B cell (primary cell): ENCODE measurements around the gene KCNK1. TPM values are rescaled to one million over a fixed set of nuclear protein-coding genes. Genes with fewer than 3 reads are reported as not detected.

Experiments
- ATAC-seq: fragments of 200-7000 bp; cut with Tn5 transposase; one replicate; pipeline ENCODE4 v1.10.0; 2021; ENCODE audit warnings: low read depth, mild to moderate bottlenecking, moderate number of reproducible peaks, moderate library complexity
- CTCF ChIA-PET: fragments of 350-600 bp; sonication (Branson Sonifier 250); formaldehyde crosslinking; loops from one replicate; lab custom pipeline; 2021; ENCODE audit warnings: antibody characterized with exemption, inconsistent platforms; lab: Charles Lee
- POLR2A ChIA-PET: fragments of 350-600 bp; sonication (Branson Sonifier 250); formaldehyde crosslinking; loops from one replicate; lab custom pipeline; 2021; ENCODE audit warnings: antibody characterized with exemption; lab: Charles Lee
- DNase-seq: peaks from one replicate; pipeline ENCODE4 v3.0.0; 2013
- H2AFZ ChIP-seq: 2 replicates; pipeline ENCODE4 v1.6.1; 2012; ENCODE audit warnings: mild to moderate bottlenecking, low read depth, low read length; ENCODE audit not compliant: insufficient read depth, poor library complexity, severe bottlenecking
- H3K27ac ChIP-seq, 2 donors: 1 replicate in 1 of 2; 2 replicates in 1 of 2; pipeline ENCODE4 v1.5.1; 2012 to 2013; ENCODE audit warnings: low read length in 2 of 2, mild to moderate bottlenecking in 2 of 2, moderate library complexity in 1 of 2
- H3K27me3 ChIP-seq, 4 experiments: fragments of 200-600 bp in 1 of 4; sonication (generic) in 1 of 4; replicated peaks in 1 of 4; 1 replicate in 2 of 4; 2 replicates in 2 of 4; pipeline versions ENCODE4 v1.6.1 to v1.7.0; 2013 to 2016; ENCODE audit warnings: low read length in 3 of 4, mild to moderate bottlenecking in 2 of 4, mixed read lengths in 1 of 4, moderate library complexity in 1 of 4; ENCODE audit not compliant: insufficient read depth in 4 of 4, control insufficient read depth in 3 of 4; ENCODE audit errors: control extremely low read depth in 1 of 4
- H3K36me3 ChIP-seq, 2 experiments: replicated peaks in 1 of 2; 1 replicate in 1 of 2; 2 replicates in 1 of 2; pipeline versions ENCODE4 v1.6.1 to v1.7.1; 2013; ENCODE audit warnings: low read length in 1 of 2; ENCODE audit not compliant: insufficient read depth in 2 of 2, control insufficient read depth in 1 of 2; ENCODE audit errors: control extremely low read depth in 1 of 2, extremely low read depth in 1 of 2
- H3K4me1 ChIP-seq, 2 donors: fragments of 200-600 bp in 1 of 2; sonication (generic) in 1 of 2; 1 replicate in 1 of 2; 2 replicates in 1 of 2; pipeline versions ENCODE4 v1.5.1 to v1.6.1; 2013 to 2017; ENCODE audit warnings: low read length in 2 of 2; ENCODE audit not compliant: control insufficient read depth in 2 of 2, insufficient read depth in 2 of 2
- H3K4me2 ChIP-seq: replicated peaks from 2 replicates; pipeline ENCODE3; 2012; ENCODE audit warnings: mild to moderate bottlenecking, low read depth, low read length; ENCODE audit not compliant: poor library complexity, severe bottlenecking
- H3K4me3 ChIP-seq, 5 experiments: fragments of 200-600 bp in 1 of 5; sonication (generic) in 1 of 5; 1 replicate in 3 of 5; 2 replicates in 2 of 5; pipeline versions ENCODE4 v1.5.1 to v1.7.0; 2011 to 2016; ENCODE audit warnings: low read length in 4 of 5, mild to moderate bottlenecking in 4 of 5, low read depth in 2 of 5, control low read depth in 1 of 5, moderate library complexity in 1 of 5; ENCODE audit not compliant: insufficient read depth in 1 of 5; ENCODE audit errors: control extremely low read depth in 1 of 5, extremely low read depth in 1 of 5
- H3K79me2 ChIP-seq: fragments of 200-600 bp; sonication (generic); one replicate; pipeline ENCODE4 v1.6.0; 2016; ENCODE audit warnings: low read length; ENCODE audit not compliant: control insufficient read depth, insufficient read depth
- H3K9ac ChIP-seq: fragments of 200-600 bp; sonication (generic); 2 replicates; pipeline ENCODE4 v1.6.1; 2017; ENCODE audit warnings: mild to moderate bottlenecking, low read length, moderate library complexity
- H3K9me3 ChIP-seq, 3 donors: one replicate each; pipeline versions ENCODE4 v1.6.1 to v1.7.1; 2013; ENCODE audit warnings: low read length in 2 of 3; ENCODE audit not compliant: control insufficient read depth in 2 of 3, insufficient read depth in 1 of 3; ENCODE audit errors: control extremely low read depth in 1 of 3
- H4K20me1 ChIP-seq: 2 replicates; pipeline ENCODE4 v1.6.0; 2012; ENCODE audit warnings: mild to moderate bottlenecking, low read length; ENCODE audit not compliant: insufficient read depth, control insufficient read depth, poor library complexity, severe bottlenecking
- H3K27ac Mint-ChIP-seq: one replicate; pipeline ENCODE4 v1.8.0; 2021; ENCODE audit warnings: mixed read lengths
- H3K27me3 Mint-ChIP-seq: one replicate; pipeline ENCODE4 v1.8.0; 2021; ENCODE audit warnings: mixed read lengths
- H3K4me1 Mint-ChIP-seq: one replicate; pipeline ENCODE4 v1.8.0; 2021; ENCODE audit warnings: mixed read lengths
- H3K4me3 Mint-ChIP-seq: one replicate; pipeline ENCODE4 v1.8.0; 2021; ENCODE audit warnings: mixed read lengths
- H3K9me3 Mint-ChIP-seq: one replicate; pipeline ENCODE4 v1.8.0; 2022; ENCODE audit warnings: mixed read lengths; ENCODE audit not compliant: insufficient read depth
- EZH2 ChIP-seq: IDR thresholded peaks from 2 replicates; pipeline ENCODE4 v1.6.1; 2012; ENCODE audit warnings: borderline replicate concordance, low read depth, mild to moderate bottlenecking, moderate library complexity, low read length; ENCODE audit not compliant: insufficient read depth, poor library complexity, severe bottlenecking
- WGBS: methylation state at CpG from one replicate; pipeline ENCODE4 v1.1.5; 2013; ENCODE audit warnings: missing lambda C conversion rate; ENCODE audit not compliant: insufficient coverage; 5-methylcytosine and 5-hydroxymethylcytosine counted together
- intact Hi-C: fragments of 100-400 bp; cut with micrococcal nuclease; formaldehyde crosslinking; loops from one replicate; pipeline ENCODE4 v1.10.0; 2022
- polyA plus RNA-seq: library from polyadenylated mRNA; depleted of rRNA; stranded (reverse); fragments of >200 nt; gene quantifications from 2 replicates; pipeline ENCODE4 v1.2.3, GENCODE V29; 2012
- total RNA-seq, 2 donors: library from RNA; stranded (reverse); fragments of 120-200 nt in 1 of 2; gene quantifications; 1 replicate in 1 of 2; 2 replicates in 1 of 2; pipeline versions ENCODE4 v1.2.3 to v1.2.4, GENCODE V29; 2013 to 2022
- TF ChIP-seq, protein P1 (sequence below): fragments of 200-600 bp; IDR thresholded peaks from one replicate; pipeline ENCODE4 v1.8.0; 2022; ENCODE audit warnings: antibody characterized with exemption, mild to moderate bottlenecking

KCNK1 gene
- total and polyA plus RNA-seq, 2 donors (not counting 1 experiment from before 2014, with no cell fraction given), result not detected

GRCh38 chr1:233606813-233607212 lies 7.1 kb upstream of the KCNK1 start:
- H3K4me1 Mint-ChIP-seq, result no peaks in the 10 kb centered on the region
- CTCF ChIA-PET, result no interaction called here
- H3K9me3 Mint-ChIP-seq, result no peaks in the 10 kb centered on the region
- Histone ChIP-seq H3K9ac (no peak overlapping the region), H4K20me1 (no peaks in the 10 kb centered on the region), H3K4me1 (no peaks in the 10 kb centered on the region), H3K36me3 (no peaks in the 10 kb centered on the region), H3K27me3 (peaks cover 0 to 7% (median 1%) of the 10 kb centered on the region in 4 experiments), H3K27ac (no peak overlapping the region), H3K4me2 (no peak overlapping the region), H3K9me3 (no peaks in the 10 kb centered on the region), H3K79me2 (no peaks in the 10 kb centered on the region), H2AFZ (no peak overlapping the region), H3K4me3 (no peak overlapping the region)
- POLR2A ChIA-PET, result no interaction called here
- H3K27ac Mint-ChIP-seq, result no peak overlapping the region
- TF ChIP-seq, protein P1, sequence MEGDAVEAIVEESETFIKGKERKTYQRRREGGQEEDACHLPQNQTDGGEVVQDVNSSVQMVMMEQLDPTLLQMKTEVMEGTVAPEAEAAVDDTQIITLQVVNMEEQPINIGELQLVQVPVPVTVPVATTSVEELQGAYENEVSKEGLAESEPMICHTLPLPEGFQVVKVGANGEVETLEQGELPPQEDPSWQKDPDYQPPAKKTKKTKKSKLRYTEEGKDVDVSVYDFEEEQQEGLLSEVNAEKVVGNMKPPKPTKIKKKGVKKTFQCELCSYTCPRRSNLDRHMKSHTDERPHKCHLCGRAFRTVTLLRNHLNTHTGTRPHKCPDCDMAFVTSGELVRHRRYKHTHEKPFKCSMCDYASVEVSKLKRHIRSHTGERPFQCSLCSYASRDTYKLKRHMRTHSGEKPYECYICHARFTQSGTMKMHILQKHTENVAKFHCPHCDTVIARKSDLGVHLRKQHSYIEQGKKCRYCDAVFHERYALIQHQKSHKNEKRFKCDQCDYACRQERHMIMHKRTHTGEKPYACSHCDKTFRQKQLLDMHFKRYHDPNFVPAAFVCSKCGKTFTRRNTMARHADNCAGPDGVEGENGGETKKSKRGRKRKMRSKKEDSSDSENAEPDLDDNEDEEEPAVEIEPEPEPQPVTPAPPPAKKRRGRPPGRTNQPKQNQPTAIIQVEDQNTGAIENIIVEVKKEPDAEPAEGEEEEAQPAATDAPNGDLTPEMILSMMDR, result no peak
- TF ChIP-seq EZH2, result no peak
- H3K4me3 Mint-ChIP-seq, result no peak overlapping the region
- WGBS, result 90% methylated on average over 3 of the region's 5 CpGs
- peaks cover 12% of the 10 kb centered on the region for H3K27me3 Mint-ChIP-seq
- DNase-seq, result no peak
- intact Hi-C loops, result no loop called here
- ATAC-seq, result no peak

GRCh38 chr1:233607252-233608119 lies 6.4 kb upstream of the KCNK1 start:
- ATAC-seq, result no peak
- no peaks in the 10 kb centered on the region for H3K4me1 Mint-ChIP-seq
- H3K27me3 Mint-ChIP-seq, result peaks cover 18% of the 10 kb centered on the region
- Histone ChIP-seq H3K9me3 (no peaks in the 10 kb centered on the region), H3K9ac (no peak overlapping the region), H3K27ac (no peak overlapping the region), H4K20me1 (no peaks in the 10 kb centered on the region), H3K27me3 (peaks cover 0 to 9% (median 3%) of the 10 kb centered on the region in 4 experiments), H3K79me2 (no peaks in the 10 kb centered on the region), H3K4me3 (no peak overlapping the region), H3K36me3 (no peaks in the 10 kb centered on the region), H3K4me2 (no peak overlapping the region), H2AFZ (no peak overlapping the region), H3K4me1 (no peaks in the 10 kb centered on the region)
- H3K9me3 Mint-ChIP-seq, result no peaks in the 10 kb centered on the region
- no peak for DNase-seq
- TF ChIP-seq, protein P1, result no peak
- no peak for TF ChIP-seq EZH2
- H3K4me3 Mint-ChIP-seq, result no peak overlapping the region
- ChIA-PET CTCF (no interaction called here), POLR2A (no interaction called here)
- H3K27ac Mint-ChIP-seq, result no peak overlapping the region
- 76% methylated on average over 6 of the region's 8 CpGs for WGBS
- intact Hi-C loops, result no loop called here
